Neural crest cell (in vitro differentiated cells): Measurements from ENCODE around the gene C13orf46. TPM values are rescaled to one million over a fixed set of nuclear protein-coding genes. Genes with fewer than 3 reads are reported as not detected.

Source experiments
- DNase-seq: peaks from one replicate; pipeline ENCODE4 v3.0.0; 2021; ENCODE audit warnings: low read depth, mixed read lengths, low spot score
- H3K27ac Mint-ChIP-seq: one replicate; pipeline ENCODE4 v1.8.0; 2021; ENCODE audit warnings: mild to moderate bottlenecking, mixed read lengths; ENCODE audit not compliant: unreplicated experiment
- H3K27me3 Mint-ChIP-seq: 2 replicates; pipeline ENCODE4 v1.8.0; 2021; ENCODE audit warnings: low read depth, mild to moderate bottlenecking, mixed read lengths
- H3K36me3 Mint-ChIP-seq: 2 replicates; pipeline ENCODE4 v1.8.0; 2021; ENCODE audit warnings: low read depth, mild to moderate bottlenecking, mixed read lengths
- H3K4me1 Mint-ChIP-seq: 2 replicates; pipeline ENCODE4 v1.8.0; 2021; ENCODE audit warnings: mixed read lengths
- H3K4me3 Mint-ChIP-seq: one replicate; pipeline ENCODE4 v1.8.0; 2021; ENCODE audit warnings: mild to moderate bottlenecking, mixed read lengths
- H3K9me3 Mint-ChIP-seq: 2 replicates; pipeline ENCODE4 v1.8.0; 2021; ENCODE audit warnings: mixed read lengths
- total RNA-seq: library from RNA; stranded (reverse); gene quantifications from 2 replicates; pipeline ENCODE4 v1.2.1, GENCODE V29; 2021
- TF ChIP-seq, protein P1 (sequence below): fragments of 200-600 bp; sonication (generic); conservative IDR thresholded peaks from 2 replicates; pipeline ENCODE4 v1.5.0; 2021; ENCODE audit warnings: antibody characterized with exemption, mild to moderate bottlenecking

The C13orf46 gene
- total RNA-seq, 1 donor from 2014 or later: 1.9 TPM

DNA sequence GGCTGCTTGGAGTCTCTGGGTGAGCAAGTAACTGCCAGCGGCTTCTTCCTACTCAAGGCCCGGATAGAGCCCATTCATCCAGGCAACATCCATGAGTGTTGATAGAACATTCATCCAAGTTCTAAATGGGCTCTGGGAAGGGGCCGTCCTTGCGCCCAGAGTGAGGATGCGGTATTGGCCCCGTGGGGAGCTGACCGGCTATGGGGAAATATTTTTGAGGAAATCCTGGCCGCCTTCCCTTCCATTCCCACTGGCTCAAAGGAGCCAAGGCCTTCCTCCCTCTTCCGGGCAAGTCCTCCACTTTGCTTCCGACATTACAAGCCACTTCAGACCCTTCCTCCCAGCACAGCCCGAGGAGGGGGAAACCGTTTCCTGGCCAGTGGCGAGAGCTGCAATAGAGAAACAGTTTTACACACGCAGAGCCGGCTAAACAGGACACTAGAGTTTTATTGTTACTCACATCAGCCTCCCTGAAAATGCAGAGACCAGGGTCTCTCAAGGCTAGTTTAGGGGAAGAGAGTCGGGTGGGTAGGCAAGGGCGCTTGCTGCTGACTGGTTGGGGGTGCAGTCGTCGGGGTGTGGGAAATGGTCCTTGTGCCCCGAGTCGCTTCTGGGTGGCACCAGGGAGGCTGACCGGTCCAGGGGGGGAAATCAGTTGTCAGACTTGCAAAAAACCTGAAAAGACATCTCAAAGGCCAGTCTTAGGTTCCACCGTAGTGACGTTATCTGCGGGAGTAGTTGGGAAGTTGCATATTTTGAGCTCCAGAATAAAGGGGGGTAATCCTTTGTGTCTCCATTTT, 37.5 kb downstream of the C13orf46 start:
- H3K27me3 Mint-ChIP-seq: no peaks in the 10 kb centered on the region
- no peak overlapping the region for H3K27ac Mint-ChIP-seq
- no peak for DNase-seq
- TF ChIP-seq, protein P1, sequence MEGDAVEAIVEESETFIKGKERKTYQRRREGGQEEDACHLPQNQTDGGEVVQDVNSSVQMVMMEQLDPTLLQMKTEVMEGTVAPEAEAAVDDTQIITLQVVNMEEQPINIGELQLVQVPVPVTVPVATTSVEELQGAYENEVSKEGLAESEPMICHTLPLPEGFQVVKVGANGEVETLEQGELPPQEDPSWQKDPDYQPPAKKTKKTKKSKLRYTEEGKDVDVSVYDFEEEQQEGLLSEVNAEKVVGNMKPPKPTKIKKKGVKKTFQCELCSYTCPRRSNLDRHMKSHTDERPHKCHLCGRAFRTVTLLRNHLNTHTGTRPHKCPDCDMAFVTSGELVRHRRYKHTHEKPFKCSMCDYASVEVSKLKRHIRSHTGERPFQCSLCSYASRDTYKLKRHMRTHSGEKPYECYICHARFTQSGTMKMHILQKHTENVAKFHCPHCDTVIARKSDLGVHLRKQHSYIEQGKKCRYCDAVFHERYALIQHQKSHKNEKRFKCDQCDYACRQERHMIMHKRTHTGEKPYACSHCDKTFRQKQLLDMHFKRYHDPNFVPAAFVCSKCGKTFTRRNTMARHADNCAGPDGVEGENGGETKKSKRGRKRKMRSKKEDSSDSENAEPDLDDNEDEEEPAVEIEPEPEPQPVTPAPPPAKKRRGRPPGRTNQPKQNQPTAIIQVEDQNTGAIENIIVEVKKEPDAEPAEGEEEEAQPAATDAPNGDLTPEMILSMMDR: no peak
- no peak overlapping the region for H3K4me3 Mint-ChIP-seq
- H3K4me1 Mint-ChIP-seq: peaks cover 56% of the 10 kb centered on the region
- H3K36me3 Mint-ChIP-seq: no peaks in the 10 kb centered on the region
- no peaks in the 10 kb centered on the region for H3K9me3 Mint-ChIP-seq

DNA sequence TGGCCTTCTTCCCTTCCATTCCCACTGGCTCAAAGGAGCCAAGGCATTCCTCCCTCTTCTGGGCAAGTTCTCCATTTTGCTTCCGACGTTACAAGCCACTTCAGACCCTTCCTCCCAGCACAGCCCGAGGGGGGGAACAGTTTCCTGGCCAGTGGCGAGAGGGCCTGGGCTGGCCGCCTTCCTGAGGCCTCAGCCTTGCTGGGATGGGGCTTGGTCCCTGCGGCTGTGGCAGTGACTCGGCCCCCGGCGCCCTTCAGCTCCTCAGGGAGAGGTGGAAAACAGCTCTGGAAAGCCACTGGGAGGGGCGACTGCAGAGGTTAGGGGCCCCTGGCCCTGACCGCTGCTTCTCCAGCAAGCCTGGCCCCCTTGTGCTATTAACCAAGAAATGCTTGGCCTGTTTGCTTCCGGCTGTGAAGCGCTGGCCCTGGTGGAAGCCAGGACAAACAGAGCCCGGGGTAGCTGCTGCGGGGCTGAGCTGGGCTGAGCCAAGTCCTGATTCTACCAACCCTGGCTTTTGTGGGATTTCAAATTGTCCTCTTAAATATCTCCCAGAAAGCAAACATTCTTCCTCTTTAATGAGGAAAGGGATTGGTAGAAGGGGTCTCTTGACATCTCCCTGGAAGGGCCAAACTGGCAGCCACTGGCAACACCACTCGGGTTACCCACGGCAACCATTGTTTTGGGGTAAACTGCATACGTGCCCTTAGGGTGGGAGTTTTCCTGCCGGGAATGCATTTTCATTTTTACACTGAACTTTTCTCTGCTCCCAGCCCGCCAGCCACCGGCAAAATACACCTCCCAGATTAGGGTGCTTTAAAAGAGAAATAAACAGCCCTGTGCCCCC, 38.7 kb downstream of the C13orf46 start:
- H3K36me3 Mint-ChIP-seq: no peaks in the 10 kb centered on the region
- H3K4me3 Mint-ChIP-seq: no peak overlapping the region
- DNase-seq: peak; percentile 25
- H3K27me3 Mint-ChIP-seq: no peaks in the 10 kb centered on the region
- TF ChIP-seq, protein P1: no peak
- peaks cover 60% of the 10 kb centered on the region for H3K4me1 Mint-ChIP-seq
- H3K9me3 Mint-ChIP-seq: no peaks in the 10 kb centered on the region
- H3K27ac Mint-ChIP-seq: peak overlapping the region; percentile 71

DNA sequence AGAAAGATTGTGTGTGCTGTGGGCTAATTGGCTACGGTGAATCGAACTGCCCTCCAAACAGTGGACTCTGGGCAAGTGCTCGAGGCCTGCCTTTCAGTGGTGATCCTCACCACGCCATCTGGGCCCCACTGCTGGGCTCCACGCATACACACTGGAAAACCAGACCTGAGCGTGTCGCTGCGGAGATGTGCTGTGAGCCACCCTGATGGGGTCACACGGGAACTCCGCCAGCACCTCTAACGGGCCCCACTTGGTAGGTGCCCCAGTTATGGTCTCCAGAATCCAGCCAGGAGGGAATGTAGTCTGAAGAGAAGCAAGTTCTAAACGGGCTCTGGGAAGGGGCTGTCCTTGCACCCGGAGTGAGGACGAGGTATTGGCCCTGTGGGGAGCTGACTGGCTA, 39.3 kb downstream of the C13orf46 start:
- Mint-ChIP-seq H3K4me3 (no peak overlapping the region), H3K36me3 (no peaks in the 10 kb centered on the region), H3K4me1 (peaks cover 60% of the 10 kb centered on the region), H3K27ac (no peak overlapping the region), H3K9me3 (no peaks in the 10 kb centered on the region), H3K27me3 (no peaks in the 10 kb centered on the region)
- no peak for DNase-seq
- TF ChIP-seq, protein P1: no peak

DNA sequence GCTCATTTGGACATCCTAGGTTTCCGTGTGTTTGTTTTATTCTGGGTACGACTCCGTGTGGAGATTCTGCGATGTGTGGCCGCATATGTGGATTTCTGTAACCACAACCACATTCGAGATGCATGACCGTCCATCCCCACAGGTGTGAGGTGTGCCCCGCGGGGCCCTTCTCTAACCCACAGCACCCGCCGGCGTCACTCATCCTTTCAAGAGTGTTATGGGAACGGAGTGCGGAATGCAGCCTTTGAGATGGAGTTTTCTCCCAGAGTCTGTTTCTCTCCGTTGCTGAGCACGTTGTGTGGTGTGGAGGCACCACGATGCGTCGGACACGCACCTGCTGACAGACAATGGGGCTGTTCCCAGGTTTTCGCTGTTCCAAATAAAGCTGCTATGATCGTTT, 40.0 kb downstream of the C13orf46 start:
- peaks cover 60% of the 10 kb centered on the region for H3K4me1 Mint-ChIP-seq
- no peak for DNase-seq
- H3K9me3 Mint-ChIP-seq: no peaks in the 10 kb centered on the region
- H3K36me3 Mint-ChIP-seq: no peaks in the 10 kb centered on the region
- TF ChIP-seq, protein P1: no peak
- peak overlapping the region; percentile 91 for H3K27ac Mint-ChIP-seq
- H3K27me3 Mint-ChIP-seq: no peaks in the 10 kb centered on the region
- H3K4me3 Mint-ChIP-seq: no peak overlapping the region

DNA sequence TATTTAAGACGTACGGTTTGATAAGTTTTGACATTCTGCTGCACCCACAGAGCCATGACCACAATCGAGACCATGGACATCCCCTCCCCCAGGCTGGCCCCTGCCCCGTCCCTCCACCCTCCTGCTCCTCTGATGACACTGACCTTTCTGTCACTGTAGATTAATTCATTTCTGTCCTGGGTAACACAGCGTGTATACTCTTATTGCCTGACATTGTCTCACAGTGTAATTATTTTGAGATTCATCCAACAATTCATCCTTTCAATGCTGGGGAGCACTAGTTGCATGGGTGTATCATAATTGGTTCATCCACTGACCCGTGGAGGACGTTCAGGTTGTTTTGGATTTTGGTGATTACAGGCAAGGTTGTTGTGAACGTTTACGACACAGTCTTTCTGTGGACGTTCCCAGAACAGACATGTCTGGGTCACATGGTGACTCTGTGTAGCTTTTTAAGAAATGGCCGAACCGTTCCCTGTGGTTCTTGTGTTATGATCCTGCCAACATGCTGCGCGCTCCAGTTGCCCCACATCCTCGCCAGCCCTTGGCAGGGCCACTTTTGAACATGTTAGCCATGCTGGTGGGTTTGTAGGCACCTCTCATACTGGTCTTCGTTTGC, 41.9 kb downstream of the C13orf46 start:
- Mint-ChIP-seq H3K4me1 (peaks cover 44% of the 10 kb centered on the region), H3K9me3 (no peaks in the 10 kb centered on the region), H3K27me3 (no peaks in the 10 kb centered on the region), H3K27ac (no peak overlapping the region), H3K36me3 (no peaks in the 10 kb centered on the region), H3K4me3 (no peak overlapping the region)
- DNase-seq: no peak
- TF ChIP-seq, protein P1: no peak
